ENCODE results near the gene CCDC32. TPM values are rescaled to one million over a fixed set of nuclear protein-coding genes. Genes with fewer than 3 reads are reported as not detected.

Gene CCDC32, protein sequence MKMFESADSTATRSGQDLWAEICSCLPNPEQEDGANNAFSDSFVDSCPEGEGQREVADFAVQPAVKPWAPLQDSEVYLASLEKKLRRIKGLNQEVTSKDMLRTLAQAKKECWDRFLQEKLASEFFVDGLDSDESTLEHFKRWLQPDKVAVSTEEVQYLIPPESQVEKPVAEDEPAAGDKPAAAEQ
- 10.5 and 17.3 TPM in 2 replicates for total RNA-seq

DNA sequence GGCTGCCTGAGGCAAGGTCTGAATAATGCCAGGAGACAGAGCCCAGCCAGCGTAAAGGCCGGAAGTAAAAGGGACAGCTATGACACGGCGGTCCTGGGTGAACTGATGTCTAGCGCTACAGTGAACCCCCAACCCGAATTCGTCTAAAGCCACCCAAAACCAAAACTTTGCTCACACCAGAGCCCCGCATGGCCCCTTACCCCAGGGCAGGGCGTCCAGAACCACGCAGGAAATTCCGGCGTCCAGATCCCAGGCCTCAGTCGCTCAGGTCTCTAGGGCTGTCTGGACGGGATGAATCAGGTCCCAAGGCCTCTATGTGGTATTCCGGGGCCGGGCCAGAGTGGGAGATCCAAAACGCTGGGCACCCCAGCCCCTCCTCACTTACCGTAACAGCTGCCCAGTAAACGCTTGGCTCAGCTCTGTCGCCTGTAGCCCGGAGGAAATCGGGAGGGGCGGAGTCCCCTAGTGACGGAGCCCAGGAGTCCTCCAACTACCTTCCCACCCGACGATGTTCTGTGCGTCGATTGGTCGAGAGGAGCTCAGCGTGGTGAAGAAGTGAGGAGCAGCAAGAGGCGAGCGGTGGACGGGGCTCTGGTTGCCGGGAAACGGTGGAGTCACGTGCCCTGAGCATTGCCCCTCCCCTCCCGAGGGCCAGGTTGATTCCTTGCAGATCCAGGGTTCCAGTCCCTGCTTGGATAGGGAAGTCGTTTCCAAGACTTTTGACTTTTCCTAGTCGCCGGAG lies at the start of gene CCDC32:
Gene CCDC32, minus strand, starts transcription at position 452 of the 742 bp plus-strand sequence. CDS start 2,027 bp downstream, outside the sequence.

DNA sequence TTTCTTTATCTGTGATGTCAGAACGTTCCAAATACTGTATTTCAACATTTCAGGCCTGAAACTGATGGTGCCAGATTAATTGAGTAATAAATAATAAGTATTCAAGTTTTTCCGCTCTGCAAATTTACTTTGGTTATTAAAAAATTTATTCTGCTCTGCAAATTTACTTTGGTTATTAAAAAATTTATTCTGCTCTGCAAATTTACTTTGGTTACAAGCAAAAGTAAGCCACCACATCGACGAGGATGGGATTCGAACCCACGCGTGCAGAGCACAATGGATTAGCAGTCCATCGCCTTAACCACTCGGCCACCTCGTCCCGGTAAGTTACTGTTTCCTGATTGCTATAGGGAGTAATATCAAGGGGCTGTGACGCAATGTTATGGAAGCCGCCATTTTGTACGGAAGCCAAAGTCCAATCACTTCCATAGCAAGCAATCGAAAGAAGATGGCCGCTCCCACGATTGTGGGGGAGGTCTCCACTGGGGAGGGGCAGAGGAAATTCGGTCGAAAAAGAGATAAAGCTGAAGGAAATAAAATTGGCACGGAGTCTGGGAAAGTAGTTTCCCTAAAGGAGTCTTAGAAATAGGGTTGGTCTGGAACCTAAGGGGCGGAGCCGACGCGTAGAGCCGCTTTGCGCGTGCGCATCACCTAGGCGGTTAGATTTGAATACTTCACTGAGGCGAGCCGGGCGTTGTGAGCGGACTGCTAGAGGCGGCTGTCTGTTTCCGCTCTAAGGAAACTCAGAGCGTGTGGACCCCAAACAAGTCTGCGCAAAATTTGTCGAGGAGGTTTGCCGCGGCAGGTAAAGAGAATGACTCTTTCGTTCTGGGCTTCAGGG lies 29.0 kb upstream of the CCDC32 start, which contains the start of gene KNL1:
Gene KNL1, plus strand, starts transcription at position 662 of the 841 bp plus-strand sequence. CDS start 8,683 bp downstream, outside the sequence.

DNA sequence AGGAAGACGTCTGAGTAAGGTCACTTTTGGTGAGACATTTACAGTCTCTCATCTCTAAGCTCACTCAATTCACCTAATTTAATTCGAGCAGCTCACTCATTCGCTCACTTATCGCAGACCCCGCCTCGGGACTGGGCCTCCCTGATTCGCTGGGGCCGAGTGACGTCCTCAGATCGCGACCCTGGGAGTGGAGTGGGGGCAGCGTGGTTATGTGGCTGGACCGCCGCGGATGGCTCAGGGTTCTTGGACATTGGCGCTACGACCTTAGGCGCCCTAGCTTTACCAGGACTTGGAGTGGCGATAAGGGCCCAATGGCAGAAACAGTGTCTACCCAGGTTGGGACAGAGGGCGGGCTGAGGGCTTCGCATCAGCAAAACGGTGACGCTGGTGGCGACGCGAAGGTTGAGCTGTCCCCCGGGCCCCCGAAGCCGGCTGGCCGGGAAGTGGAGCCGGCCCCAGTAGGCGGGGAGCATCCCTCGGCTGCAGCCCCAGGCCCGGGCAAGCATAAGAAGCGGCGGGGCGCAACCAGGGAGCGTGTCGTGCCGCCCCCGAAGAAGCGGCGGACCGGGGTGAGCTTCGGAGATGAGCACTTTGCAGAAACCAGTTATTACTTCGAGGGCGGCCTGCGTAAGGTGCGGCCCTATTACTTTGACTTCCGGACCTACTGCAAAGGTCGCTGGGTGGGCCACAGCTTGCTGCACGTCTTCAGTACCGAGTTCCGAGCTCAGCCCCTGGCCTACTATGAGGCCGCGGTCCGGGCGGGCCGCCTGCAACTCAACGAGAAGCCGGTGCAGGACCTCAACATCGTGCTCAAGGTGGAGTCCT lies 4.5 kb upstream of the CCDC32 start, which contains the start of gene RPUSD2:
Gene RPUSD2, plus strand, starts transcription at position 171 of the 825 bp plus-strand sequence. Its CDS starts 39 bp downstream, at position 210.

Other genes with a start within 250 kb of the CCDC32 start
- gene INAFM2, start 241.3 kb downstream of the CCDC32 start, total RNA-seq = 33.8 and 36.3 TPM in 2 replicates
- 102 and 109 TPM in 2 replicates for gene CCDC9B, start 224.1 kb downstream of the CCDC32 start, total RNA-seq
- not detected in 2 replicates for gene PHGR1, start 214.0 kb downstream of the CCDC32 start, total RNA-seq
- 0.13 and 0.25 TPM in 2 replicates for gene DISP2, start 206.8 kb downstream of the CCDC32 start, total RNA-seq
- 29.3 and 50.5 TPM in 2 replicates for gene KNSTRN, start 182.3 kb downstream of the CCDC32 start, total RNA-seq
- gene IVD, start 159.2 kb downstream of the CCDC32 start, total RNA-seq = 46.0 and 53.8 TPM in 2 replicates
- 5.4 and 7.0 TPM in 2 replicates for gene BAHD1, start 124.1 kb downstream of the CCDC32 start, total RNA-seq
- gene CHST14, start 94.1 kb downstream of the CCDC32 start, total RNA-seq = 6.1 and 8.6 TPM in 2 replicates
- gene RPUSD2, start 4.3 kb upstream of the CCDC32 start, total RNA-seq = 8.9 and 12.6 TPM in 2 replicates
- 10.8 and 15.3 TPM in 2 replicates for gene KNL1, start 29.2 kb upstream of the CCDC32 start, total RNA-seq
- 4.0 and 6.9 TPM in 2 replicates for gene RAD51, start 130.1 kb upstream of the CCDC32 start, total RNA-seq
- gene RMDN3, start 190.2 kb upstream of the CCDC32 start, total RNA-seq = 16.0 and 24.0 TPM in 2 replicates
- gene GCHFR, start 199.0 kb upstream of the CCDC32 start, total RNA-seq = 2.4 and 3.2 TPM in 2 replicates
- gene C15orf62, start 204.9 kb upstream of the CCDC32 start, total RNA-seq = under 0.01 and 0.06 TPM in 2 replicates
- gene ZFYVE19, start 242.0 kb upstream of the CCDC32 start, total RNA-seq = 13.7 and 14.0 TPM in 2 replicates
- gene DNAJC17, start 242.4 kb upstream of the CCDC32 start, total RNA-seq = 19.3 and 35.3 TPM in 2 replicates

All from aortic smooth muscle cell (primary cell).